Esophagus squamous epithelium (tissue), 5 donors: Measurements from ENCODE around the gene NR4A1. TPM values are rescaled to one million over a fixed set of nuclear protein-coding genes. Genes with fewer than 3 reads are reported as not detected.

Experiments used
- DNase-seq: peaks from one replicate; lab custom pipeline; 2025; lab: John Stamatoyannopoulos, UW
- H3K27ac ChIP-seq, 4 donors: fragments of 200-600 bp; sonication (generic); one replicate each; pipeline ENCODE4 v1.5.1; 2016 to 2019; ENCODE audit warnings: mild to moderate bottlenecking in 1 of 4
- H3K27me3 ChIP-seq, 4 donors: fragments of 200-600 bp; sonication (generic); 1 replicate in 3 of 4; 2 replicates in 1 of 4; pipeline versions ENCODE4 v1.5.1 to v1.6.0; 2017 to 2021; ENCODE audit warnings: antibody characterized with exemption in 1 of 4
- H3K36me3 ChIP-seq, 3 donors: fragments of 200-600 bp; sonication (generic); one replicate each; pipeline ENCODE4 v1.5.1; 2016 to 2019
- H3K4me1 ChIP-seq, 3 donors: fragments of 200-600 bp; sonication (generic); one replicate each; pipeline ENCODE4 v1.5.1; 2017 to 2019
- H3K4me3 ChIP-seq, 4 donors: fragments of 200-600 bp; sonication (generic); 1 replicate in 3 of 4; 2 replicates in 1 of 4; pipeline ENCODE4 v1.5.1; 2016 to 2019; ENCODE audit warnings: mild to moderate bottlenecking in 2 of 4, moderate library complexity in 1 of 4
- H3K9me3 ChIP-seq, 3 donors: fragments of 200-600 bp; sonication (generic); one replicate each; pipeline ENCODE4 v1.5.1; 2016 to 2019
- POLR2A ChIP-seq, 4 donors: fragments of 450-650 bp; IDR thresholded peaks; one replicate each; pipeline ENCODE4 v1.6.1; 2017; ENCODE audit warnings: antibody characterized with exemption in 4 of 4, mild to moderate bottlenecking in 4 of 4, moderate library complexity in 3 of 4
- WGBS, 2 donors: methylation state at CpG; one replicate each; pipeline ENCODE4 v1.1.5; 2018; 5-methylcytosine and 5-hydroxymethylcytosine counted together
- intact Hi-C: fragments of 100-400 bp; cut with DNase I; formaldehyde crosslinking; loops from one replicate; pipeline ENCODE4 v1.15.0; 2022
- total RNA-seq, 4 donors: library from RNA; depleted of rRNA; stranded (reverse); fragments of >200 nt; gene quantifications; one replicate each; pipeline ENCODE4 v1.1.0, GENCODE V29; 2016
- TF ChIP-seq, protein P1 (sequence below), 6 experiments: fragments of 450-650 bp in 4 of 6; fragments of 200-600 bp in 2 of 6; sonication (generic) in 2 of 6; IDR thresholded peaks; one replicate each; pipeline ENCODE4 v1.5.1; 2016 to 2019; ENCODE audit warnings: antibody characterized with exemption in 6 of 6, mild to moderate bottlenecking in 4 of 6, moderate library complexity in 4 of 6
- donor health status: DM: yes; HTN: yes; CAD: no.

Gene NR4A1
- total RNA-seq, 4 donors from 2014 or later, result 3.4 to 12.6 (median 5.6) TPM

DNA sequence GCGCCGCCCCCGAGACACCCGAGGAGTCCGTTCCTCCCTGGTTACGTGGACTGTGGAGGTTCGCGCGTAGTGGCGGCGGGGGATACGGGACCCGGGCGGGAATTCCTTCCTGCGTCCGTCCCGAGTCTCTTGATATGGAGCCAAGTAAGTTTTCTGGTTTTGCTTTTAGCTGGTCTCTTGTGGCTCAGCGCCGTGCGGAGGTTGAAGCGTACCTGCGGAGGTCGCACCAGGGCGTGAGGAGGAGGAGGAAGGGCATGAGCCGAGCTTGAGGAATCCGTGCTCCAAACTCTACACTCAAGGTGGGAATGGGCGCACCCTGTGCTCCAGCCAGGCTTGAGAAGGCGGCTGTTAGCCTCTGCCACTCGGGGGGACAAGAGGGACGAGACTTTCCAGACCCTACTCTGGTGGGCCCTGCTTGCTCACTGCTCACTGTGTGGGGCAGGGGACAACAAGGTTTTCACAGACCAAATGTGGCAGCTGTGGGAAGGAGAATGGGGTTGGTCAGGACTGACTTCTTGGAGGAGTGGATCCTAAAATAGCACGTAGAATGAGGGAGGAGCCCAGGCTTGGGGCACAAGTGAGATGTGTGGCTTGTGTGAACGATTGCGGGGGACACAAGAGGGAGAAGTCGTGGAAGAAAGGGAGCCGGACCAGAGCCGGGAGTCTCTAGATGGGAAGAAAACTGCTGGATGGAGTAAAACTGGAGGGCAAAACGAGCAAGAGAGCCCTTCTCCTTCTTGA lies 19.1 kb downstream of the NR4A1 start:
- DNase-seq, result no peak
- TF ChIP-seq POLR2A (IDR thresholded peaks at IDR 0.05), result no peak
- TF ChIP-seq, protein P1, sequence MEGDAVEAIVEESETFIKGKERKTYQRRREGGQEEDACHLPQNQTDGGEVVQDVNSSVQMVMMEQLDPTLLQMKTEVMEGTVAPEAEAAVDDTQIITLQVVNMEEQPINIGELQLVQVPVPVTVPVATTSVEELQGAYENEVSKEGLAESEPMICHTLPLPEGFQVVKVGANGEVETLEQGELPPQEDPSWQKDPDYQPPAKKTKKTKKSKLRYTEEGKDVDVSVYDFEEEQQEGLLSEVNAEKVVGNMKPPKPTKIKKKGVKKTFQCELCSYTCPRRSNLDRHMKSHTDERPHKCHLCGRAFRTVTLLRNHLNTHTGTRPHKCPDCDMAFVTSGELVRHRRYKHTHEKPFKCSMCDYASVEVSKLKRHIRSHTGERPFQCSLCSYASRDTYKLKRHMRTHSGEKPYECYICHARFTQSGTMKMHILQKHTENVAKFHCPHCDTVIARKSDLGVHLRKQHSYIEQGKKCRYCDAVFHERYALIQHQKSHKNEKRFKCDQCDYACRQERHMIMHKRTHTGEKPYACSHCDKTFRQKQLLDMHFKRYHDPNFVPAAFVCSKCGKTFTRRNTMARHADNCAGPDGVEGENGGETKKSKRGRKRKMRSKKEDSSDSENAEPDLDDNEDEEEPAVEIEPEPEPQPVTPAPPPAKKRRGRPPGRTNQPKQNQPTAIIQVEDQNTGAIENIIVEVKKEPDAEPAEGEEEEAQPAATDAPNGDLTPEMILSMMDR (IDR thresholded peaks at IDR 0.05), result no peak
- Histone ChIP-seq H3K36me3 (peaks cover 0 to 40% (median 0%) of the 10 kb centered on the region in 3 donors), H3K4me3 (peak overlapping the region; percentile 74 to 99 (median 94)), H3K27ac (peak overlapping the region; percentile 89 to 96 (median 92)), H3K9me3 (no peaks in the 10 kb centered on the region), H3K27me3 (no peaks in the 10 kb centered on the region), H3K4me1 (peaks cover 10 to 55% (median 21%) of the 10 kb centered on the region in 3 donors)
- intact Hi-C loops, result no loop called here
- 10 to 14% methylated on average over 7 to 12 of the region's 37 CpGs for WGBS, 2 donors

DNA sequence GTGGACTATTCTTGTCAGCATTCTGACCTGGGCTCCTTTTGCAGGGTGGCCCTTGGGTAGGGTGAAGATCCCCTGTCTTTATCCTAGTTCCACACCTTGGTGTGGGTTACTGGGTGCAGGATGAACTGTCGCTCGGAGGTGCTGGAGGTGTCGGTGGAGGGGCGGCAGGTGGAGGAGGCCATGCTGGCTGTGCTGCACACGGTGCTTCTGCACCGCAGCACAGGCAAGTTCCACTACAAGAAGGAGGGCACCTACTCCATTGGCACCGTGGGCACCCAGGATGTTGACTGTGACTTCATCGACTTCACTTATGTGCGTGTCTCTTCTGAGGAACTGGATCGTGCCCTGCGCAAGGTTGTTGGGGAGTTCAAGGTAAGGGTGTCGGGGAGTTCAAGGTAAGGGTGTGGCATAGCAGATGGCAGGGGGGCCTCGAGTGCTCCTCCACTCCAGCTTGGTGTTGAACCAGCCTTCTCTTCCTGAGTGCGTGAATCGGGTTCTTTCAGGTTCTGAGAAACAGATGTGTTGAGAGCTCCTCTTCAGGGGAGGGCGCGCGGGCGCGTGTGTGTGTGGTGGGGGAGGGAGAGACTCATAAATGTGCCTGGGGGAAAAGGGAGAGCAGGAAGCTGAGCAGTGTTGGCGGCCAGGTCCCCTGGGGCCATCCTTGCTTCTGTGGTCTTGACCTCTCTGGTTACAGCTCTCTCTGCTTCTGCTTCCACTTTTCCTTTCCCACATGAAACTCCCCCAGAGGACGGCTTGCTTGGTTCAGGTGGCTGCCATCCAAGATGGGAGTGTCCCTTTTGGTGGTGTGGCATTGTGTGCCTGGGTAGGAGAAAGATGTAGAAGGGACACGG lies 22.5 kb downstream of the NR4A1 start:
- TF ChIP-seq POLR2A (IDR thresholded peaks at IDR 0.05), result no peak
- TF ChIP-seq, protein P1 (IDR thresholded peaks at IDR 0.05), result no peak
- intact Hi-C loops, result no loop called here
- H3K4me3 ChIP-seq, result no peak overlapping the region
- H3K36me3 ChIP-seq, result peaks cover 0 to 74% (median 7%) of the 10 kb centered on the region in 3 donors
- no peak overlapping the region for H3K27ac ChIP-seq
- H3K4me1 ChIP-seq, result peaks cover 10 to 54% (median 21%) of the 10 kb centered on the region in 3 donors
- no peaks in the 10 kb centered on the region for H3K9me3 ChIP-seq
- no peak for DNase-seq
- H3K27me3 ChIP-seq, result no peaks in the 10 kb centered on the region
- 67 to 82% methylated on average over 10 of the region's 23 CpGs for WGBS, 2 donors

DNA sequence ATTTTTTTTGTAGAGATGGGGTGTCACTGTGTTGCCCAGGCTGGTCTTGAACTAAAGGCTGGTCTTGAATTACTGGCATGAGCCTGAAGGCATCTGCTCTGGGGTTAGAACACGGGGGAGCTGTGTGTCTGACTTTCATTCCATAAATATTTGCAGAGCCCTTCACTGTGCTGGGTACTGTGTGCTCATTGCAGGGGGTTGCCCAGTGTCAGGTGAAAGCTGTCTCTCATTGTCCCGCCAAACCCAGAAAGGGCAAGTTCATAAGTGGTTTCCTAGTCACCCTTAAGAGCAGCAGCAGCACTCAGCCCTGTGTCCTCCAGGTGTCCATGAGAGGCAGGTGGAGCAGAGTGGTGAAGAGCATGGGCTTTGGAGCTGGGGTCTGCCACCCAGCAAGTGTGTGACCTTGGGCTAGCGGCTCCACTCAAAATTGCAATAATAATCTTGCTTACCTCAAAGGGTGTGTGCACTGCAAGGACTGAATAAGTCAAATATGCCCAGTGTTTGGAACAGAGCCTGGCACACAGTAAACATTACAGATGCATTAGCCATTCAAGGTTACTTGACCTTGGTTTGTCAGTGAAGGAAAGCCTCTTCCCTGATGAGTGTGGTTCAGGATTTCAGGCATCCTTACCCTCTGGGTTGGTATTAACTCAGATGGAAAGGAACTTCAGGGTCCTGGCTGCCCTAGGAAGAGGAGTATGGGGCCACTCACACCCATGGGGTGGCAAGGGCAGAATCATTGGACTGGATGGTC lies 23.9 kb downstream of the NR4A1 start:
- peaks cover 0 to 88% (median 7%) of the 10 kb centered on the region in 3 donors for H3K36me3 ChIP-seq

DNA sequence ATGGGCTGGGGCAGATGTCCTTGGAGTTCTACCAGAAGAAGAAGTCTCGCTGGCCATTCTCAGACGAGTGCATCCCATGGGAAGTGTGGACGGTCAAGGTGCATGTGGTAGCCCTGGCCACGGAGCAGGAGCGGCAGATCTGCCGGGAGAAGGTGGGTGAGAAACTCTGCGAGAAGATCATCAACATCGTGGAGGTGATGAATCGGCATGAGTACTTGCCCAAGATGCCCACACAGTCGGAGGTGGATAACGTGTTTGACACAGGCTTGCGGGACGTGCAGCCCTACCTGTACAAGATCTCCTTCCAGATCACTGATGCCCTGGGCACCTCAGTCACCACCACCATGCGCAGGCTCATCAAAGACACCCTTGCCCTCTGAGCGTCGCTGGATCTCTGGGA lies 25.6 kb downstream of the NR4A1 start:
- Histone ChIP-seq H3K4me3 (no peak overlapping the region), H3K9me3 (no peaks in the 10 kb centered on the region), H3K36me3 (peaks cover 0 to 87% (median 7%) of the 10 kb centered on the region in 3 donors), H3K27me3 (no peaks in the 10 kb centered on the region), H3K4me1 (peaks cover 0 to 50% (median 10%) of the 10 kb centered on the region in 3 donors), H3K27ac (no peak overlapping the region)
- intact Hi-C loops, result no loop called here
- TF ChIP-seq, protein P1 (IDR thresholded peaks at IDR 0.05), result no peak
- TF ChIP-seq POLR2A (IDR thresholded peaks at IDR 0.05), result no peak
- no peak for DNase-seq
- 88 to 94% methylated on average over 12 to 13 of the region's 16 CpGs for WGBS, 2 donors

More for the DNA sequence above, 23.9 kb downstream of the NR4A1 start:
- DNase-seq, result no peak
- Histone ChIP-seq H3K9me3 (no peaks in the 10 kb centered on the region), H3K4me1 (peaks cover 10 to 50% (median 16%) of the 10 kb centered on the region in 3 donors), H3K4me3 (no peak overlapping the region), H3K27ac (no peak overlapping the region), H3K27me3 (no peaks in the 10 kb centered on the region)
- intact Hi-C loops, result no loop called here
- TF ChIP-seq, protein P1 (IDR thresholded peaks at IDR 0.05), result no peak
- TF ChIP-seq POLR2A (IDR thresholded peaks at IDR 0.05), result no peak
- 70 to 83% methylated on average over 1 to 2 of the region's 3 CpGs for WGBS, 2 donors
